ENCODE data around the gene PSMD1. TPM values are rescaled to one million over a fixed set of nuclear protein-coding genes. Genes with fewer than 3 reads are reported as not detected.

Gene PSMD1
- total and polyA plus RNA-seq, 7 donors: 41.2 to 90.3 (median 50.7) TPM

DNA sequence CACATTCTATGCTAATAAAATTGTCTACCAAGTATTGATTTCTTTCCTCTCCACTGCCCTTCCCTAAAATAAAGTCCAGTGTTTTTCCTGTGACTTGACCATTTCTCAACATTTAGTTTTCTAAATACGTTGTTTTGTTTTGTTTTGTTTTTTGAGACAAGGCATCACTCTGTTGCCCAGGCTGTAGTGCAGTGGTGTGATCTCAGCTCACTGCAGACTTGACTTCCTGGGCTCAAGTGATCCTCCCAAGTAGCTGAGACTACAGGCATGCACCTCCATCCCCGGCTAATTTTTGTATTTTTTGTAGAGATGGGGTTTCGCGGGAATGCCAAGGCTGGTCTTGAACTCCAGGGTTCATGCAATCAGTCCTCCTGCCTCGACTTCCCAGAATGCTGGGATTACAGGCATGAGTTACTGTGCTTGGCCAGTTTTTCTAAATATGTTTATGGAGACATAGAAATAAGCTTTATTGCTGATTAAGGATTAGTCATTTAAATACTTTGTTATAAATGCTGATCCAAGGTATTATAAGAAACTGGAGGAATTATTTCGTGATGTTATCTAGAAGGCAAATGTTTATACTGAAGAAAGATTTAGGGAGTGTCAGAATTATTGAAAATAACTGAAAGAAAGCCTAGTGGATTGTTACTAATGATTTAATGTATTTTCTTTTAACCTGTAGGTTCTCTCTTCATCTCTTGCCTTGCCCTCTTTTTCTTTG lies 73.8 kb downstream of the PSMD1 start:
- peaks cover 0 to 46% (median 8%) of the 10 kb centered on the region in 4 donors for H3K4me1 ChIP-seq
- H3K27me3 ChIP-seq: no peaks in the 10 kb centered on the region
- no peak overlapping the region for H3K27ac ChIP-seq
- TF ChIP-seq POLR2AphosphoS5 (IDR thresholded peaks at IDR 0.05): no peak
- TF ChIP-seq EP300 (IDR thresholded peaks at IDR 0.05): no peak
- no peak for TF ChIP-seq POLR2A (IDR thresholded peaks at IDR 0.05)
- TF ChIP-seq, protein P1, sequence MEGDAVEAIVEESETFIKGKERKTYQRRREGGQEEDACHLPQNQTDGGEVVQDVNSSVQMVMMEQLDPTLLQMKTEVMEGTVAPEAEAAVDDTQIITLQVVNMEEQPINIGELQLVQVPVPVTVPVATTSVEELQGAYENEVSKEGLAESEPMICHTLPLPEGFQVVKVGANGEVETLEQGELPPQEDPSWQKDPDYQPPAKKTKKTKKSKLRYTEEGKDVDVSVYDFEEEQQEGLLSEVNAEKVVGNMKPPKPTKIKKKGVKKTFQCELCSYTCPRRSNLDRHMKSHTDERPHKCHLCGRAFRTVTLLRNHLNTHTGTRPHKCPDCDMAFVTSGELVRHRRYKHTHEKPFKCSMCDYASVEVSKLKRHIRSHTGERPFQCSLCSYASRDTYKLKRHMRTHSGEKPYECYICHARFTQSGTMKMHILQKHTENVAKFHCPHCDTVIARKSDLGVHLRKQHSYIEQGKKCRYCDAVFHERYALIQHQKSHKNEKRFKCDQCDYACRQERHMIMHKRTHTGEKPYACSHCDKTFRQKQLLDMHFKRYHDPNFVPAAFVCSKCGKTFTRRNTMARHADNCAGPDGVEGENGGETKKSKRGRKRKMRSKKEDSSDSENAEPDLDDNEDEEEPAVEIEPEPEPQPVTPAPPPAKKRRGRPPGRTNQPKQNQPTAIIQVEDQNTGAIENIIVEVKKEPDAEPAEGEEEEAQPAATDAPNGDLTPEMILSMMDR (IDR thresholded peaks at IDR 0.05): no peak
- intact Hi-C loops (cut with DNase I): no loop called here
- no peak overlapping the region for H3K4me3 ChIP-seq
- WGBS, 2 donors: 90 to 92% methylated on average over 6 of the region's 6 CpGs
- H3K36me3 ChIP-seq: no peaks in the 10 kb centered on the region
- no peak for DNase-seq
- H3K9me3 ChIP-seq: no peaks in the 10 kb centered on the region

DNA sequence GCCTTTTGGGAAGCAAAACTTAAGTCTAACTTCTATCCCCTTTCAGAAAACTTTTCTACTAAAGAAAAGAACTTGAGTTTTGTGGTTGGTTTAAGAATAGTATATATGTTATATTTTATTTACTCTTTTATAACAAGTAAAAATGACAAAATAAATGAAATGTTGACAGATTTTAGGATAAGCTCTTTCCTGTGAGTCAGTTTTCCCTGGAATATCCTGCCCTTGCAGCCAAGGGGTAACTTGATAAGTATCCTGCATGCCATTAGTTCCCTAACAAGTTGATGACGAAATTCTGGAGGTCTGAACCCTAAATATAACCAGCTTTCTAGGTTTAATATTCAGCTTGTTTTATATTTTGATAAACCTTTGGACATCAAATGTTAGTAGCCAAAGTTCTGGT lies 75.5 kb downstream of the PSMD1 start:
- TF ChIP-seq, protein P1 (IDR thresholded peaks at IDR 0.05): no peak
- TF ChIP-seq EP300 (IDR thresholded peaks at IDR 0.05) (no peak), POLR2A (IDR thresholded peaks at IDR 0.05) (no peak), POLR2AphosphoS5 (IDR thresholded peaks at IDR 0.05) (no peak)
- no peak overlapping the region for H3K4me3 ChIP-seq
- H3K27ac ChIP-seq: no peak overlapping the region
- H3K36me3 ChIP-seq: no peaks in the 10 kb centered on the region
- no peak for DNase-seq
- WGBS, 2 donors: 91 to 93% methylated on average over 1 of the region's 1 CpG
- peaks cover 0 to 34% (median 8%) of the 10 kb centered on the region in 4 donors for H3K4me1 ChIP-seq
- no peaks in the 10 kb centered on the region for H3K9me3 ChIP-seq
- H3K27me3 ChIP-seq: no peaks in the 10 kb centered on the region
- intact Hi-C loops (cut with DNase I): no loop called here

DNA sequence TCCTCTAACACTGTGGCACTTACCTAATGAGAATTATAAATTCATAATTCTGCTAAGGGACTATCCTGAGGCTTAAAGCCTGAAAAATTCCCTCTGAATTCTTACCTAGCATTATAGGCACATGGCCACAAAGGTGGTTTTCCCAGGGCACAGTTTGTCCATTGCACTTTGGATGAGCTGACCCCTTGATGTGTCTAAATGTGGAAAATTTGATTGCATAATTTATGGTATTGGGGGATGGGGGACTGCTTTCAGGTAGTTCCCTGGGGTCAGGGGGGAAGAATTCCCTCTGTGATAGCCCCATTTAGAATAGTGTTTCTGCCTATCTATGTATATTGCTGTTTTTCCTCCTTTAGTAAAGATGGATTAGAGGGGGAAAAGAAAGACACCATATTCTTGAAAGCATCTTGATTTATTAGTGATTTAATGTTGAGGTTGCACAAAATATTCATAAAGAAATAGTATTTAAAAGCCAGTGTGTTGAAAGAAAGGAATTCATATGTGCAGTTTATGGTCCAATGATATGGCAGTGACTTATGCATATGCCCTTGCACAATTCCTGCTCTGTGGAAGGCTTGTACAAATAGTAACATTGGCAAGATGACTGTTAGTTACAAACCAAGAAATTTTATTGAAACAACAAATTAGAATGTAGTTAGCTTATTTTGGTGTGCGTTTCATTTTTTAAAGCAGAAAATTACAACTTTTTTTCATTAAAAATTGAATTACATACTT lies 76.9 kb downstream of the PSMD1 start:
- no peaks in the 10 kb centered on the region for H3K36me3 ChIP-seq
- no peaks in the 10 kb centered on the region for H3K9me3 ChIP-seq
- H3K4me3 ChIP-seq: no peak overlapping the region
- DNase-seq: no peak
- H3K4me1 ChIP-seq: peaks cover 0 to 38% (median 6%) of the 10 kb centered on the region in 4 donors
- intact Hi-C loops (cut with DNase I): no loop called here
- no peaks in the 10 kb centered on the region for H3K27me3 ChIP-seq
- H3K27ac ChIP-seq: no peak overlapping the region
- TF ChIP-seq POLR2AphosphoS5 (IDR thresholded peaks at IDR 0.05) (no peak), POLR2A (IDR thresholded peaks at IDR 0.05) (no peak), EP300 (IDR thresholded peaks at IDR 0.05) (no peak)
- TF ChIP-seq, protein P1 (IDR thresholded peaks at IDR 0.05): no peak
- 91 to 94% methylated on average over 1 of the region's 1 CpG for WGBS, 2 donors

DNA sequence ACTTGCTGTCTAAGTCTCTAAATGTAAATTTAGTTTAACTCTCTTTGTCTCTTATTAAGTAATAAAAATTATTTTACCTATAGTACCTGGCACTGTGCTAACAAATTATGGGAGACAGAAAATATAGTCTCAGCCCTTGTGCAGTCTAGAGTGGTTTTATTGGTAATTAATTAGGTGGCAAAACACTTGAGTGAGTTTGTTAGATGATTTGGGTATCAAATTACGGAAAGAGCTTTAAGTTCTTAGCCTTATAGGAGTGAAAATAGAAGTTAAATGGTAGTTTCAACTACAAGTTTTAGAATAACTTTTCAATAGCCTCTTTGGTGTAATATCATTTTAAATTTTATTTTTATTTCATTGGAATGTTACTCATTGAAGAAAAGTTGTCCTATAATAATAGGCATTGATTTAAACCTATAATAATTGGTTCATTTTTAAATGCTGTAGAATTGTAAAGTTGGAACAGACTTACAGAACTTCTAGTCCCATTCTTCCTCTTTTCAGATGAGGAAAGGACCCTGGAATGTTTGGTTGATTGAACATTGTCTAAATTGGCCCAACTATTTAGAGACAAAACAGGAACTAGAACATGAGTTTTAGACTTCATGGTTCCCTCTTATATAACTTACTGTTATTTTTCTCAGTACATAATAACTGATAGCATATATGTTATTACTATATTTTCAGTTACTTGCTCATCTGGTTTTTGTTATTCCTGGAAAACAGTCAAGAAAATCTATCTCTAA lies 78.4 kb downstream of the PSMD1 start:
- Histone ChIP-seq H3K4me3 (no peak overlapping the region), H3K27me3 (no peaks in the 10 kb centered on the region), H3K4me1 (peaks cover 0 to 33% (median 3%) of the 10 kb centered on the region in 4 donors), H3K36me3 (no peaks in the 10 kb centered on the region), H3K27ac (peak overlapping the region in 1 of 4 donors; percentile 18), H3K9me3 (no peaks in the 10 kb centered on the region)
- no peak for DNase-seq
- intact Hi-C loops (cut with DNase I): no loop called here
- TF ChIP-seq POLR2A (IDR thresholded peaks at IDR 0.05) (no peak), POLR2AphosphoS5 (IDR thresholded peaks at IDR 0.05) (no peak), EP300 (IDR thresholded peaks at IDR 0.05) (no peak)
- TF ChIP-seq, protein P1 (IDR thresholded peaks at IDR 0.05): no peak
- WGBS, 2 donors: 99 to 100% methylated on average over 1 of the region's 1 CpG
